AML-193 (cell line): ENCODE measurements around the gene NPVF.

Source experiments
- DNase-seq, 2 experiments: peaks; one replicate each; lab custom pipeline; 2025; lab: John Stamatoyannopoulos, UW

Gene NPVF

DNA sequence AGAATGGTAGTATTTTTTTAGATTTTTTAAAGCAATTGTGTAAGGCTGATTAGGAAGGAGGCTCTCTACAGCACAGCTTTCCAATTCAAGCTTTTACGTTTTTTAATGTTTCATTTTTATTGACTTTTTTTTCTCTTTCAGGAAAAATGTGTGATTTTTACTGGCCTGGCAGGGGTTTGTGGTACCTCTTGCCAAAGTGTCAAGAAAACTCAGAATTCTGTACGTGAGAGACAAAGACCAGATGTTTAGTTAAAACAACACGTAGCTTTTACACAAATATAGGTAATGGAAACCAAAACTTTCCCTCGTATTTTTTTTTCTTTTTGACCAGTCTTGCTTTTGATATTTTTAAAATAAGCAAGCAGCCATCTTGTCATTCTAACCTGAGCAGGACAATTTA is 6.0 kb upstream of the NPVF start:
- no peak for DNase-seq

DNA sequence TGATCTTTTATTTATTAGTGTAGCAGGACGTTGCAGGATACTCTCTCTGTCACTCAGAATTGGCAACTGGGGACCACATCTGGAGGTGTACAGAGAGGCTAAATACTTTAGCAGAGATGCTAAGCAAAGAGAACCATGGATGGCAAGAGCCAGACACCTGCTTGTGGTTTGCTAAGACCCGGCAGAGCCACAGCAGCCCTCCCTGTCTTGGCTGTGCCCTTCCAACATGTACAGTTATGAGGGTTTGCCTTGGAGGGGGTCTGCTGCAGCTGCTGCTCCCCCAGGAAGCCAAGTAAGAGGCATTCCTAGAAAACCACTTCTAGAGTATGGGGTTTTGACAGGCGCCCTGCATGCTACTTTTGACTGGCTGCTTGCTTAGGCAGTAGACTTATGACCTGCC is 5.1 kb downstream of the NPVF start:
- no peak for DNase-seq

DNA sequence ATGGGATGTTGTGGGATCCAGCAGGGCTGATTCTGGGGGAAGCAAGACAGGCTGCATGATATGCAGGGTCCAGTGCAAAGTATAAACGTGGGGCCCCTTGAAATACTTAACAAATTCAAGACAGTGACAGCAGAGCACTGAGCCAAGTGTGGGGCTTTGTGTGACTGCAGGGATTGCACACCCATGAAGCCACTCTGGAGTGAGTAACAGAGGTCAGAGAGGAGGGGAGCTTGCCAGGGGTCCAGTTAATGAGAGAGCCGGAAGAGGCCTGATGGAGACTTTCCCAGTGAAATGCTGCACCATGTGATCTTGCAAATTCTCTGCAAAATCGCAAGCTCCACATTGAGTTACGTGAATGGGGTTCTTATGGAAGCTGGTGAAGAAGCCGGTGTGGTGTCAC is 5.6 kb downstream of the NPVF start:
- no peak for DNase-seq

DNA sequence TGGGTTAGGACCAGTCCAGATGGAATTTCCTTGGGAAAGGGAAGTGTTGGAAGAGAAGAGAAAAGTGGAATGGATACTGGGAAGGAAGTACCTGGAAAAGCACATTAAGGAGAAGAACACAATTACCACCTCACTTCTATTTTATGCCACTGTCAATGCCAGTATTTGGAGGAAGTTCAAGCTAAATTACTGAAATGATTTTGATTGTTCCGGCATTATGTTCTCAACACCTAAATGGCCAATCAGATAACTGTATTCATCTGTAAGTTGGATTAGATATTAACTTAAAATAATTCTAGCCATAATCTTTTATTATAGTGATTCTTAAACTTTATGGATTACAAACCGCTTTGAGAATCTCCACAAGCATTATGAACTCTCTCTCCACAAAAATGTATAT is 7.3 kb downstream of the NPVF start:
- no peak for DNase-seq

DNA sequence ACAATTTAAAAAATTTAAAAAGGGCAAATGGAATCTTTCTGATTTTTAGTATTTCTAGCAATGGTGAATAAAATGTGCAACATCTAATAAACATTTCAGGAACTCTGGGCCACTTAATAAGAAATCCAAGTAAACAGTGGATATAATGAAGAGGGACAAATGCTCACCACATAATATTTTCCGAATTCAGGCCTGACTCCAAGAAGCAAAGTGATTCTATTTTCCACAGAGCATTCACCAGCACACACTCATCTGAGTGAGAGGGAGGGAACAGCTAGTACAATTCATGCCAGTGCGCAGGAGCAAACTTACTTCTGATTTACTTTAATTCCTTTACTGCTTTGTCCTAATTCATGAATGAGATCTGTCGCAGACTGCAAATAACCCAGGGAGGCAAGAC is 10.1 kb downstream of the NPVF start:
- DNase-seq: no peak

DNA sequence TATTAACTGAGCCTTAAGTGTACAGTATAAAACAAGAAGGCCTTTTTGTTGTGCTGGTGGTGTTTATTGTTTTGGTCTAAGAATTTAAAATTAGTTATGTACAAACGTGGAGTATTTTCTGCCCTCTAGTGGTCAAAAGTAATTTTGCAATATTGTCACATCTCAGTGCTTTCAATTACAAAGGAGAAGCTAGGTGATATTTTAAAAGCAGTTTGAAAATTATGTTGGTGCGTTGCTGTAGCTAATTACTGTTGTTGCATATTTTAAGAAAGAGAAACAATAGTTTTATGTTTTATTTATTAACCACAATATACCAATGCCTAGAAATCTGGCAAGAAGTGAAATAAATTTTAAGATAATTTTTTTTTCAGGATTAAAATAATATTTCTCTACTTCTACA is 11.4 kb downstream of the NPVF start:
- DNase-seq: peak; percentile 41 to 52

DNA sequence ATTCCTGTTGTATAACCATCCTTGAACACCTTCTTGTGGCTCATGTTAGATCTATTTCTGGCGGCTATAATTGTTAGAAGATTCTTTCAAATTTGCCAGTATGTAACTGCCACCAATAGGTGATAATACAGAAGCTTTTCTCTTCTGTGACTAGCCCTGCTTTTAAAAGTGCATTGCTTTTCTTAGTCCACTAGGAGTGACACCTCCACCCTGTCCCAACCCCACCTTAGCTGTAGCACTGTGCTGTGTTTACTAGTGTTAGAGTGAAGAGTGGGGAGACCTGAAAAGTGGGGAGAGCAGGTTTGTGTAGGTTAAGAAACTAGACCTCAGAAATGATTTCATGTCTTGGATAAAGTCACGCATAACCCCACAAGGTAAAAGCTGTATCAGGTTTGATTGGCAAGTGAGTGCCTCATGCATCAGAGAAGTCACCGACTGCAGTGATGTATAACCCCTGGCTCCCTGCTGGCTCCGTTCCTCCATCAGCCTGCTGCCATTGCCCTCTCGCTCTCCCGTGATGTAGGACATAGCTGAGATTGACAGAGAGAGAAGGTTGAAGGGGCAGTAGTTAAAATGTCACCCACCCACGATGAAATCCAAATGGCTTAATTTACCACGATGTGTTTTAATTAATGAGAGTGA is 12.5 kb downstream of the NPVF start:
- peak in 1 of 2 experiments; percentile 1 for DNase-seq

DNA sequence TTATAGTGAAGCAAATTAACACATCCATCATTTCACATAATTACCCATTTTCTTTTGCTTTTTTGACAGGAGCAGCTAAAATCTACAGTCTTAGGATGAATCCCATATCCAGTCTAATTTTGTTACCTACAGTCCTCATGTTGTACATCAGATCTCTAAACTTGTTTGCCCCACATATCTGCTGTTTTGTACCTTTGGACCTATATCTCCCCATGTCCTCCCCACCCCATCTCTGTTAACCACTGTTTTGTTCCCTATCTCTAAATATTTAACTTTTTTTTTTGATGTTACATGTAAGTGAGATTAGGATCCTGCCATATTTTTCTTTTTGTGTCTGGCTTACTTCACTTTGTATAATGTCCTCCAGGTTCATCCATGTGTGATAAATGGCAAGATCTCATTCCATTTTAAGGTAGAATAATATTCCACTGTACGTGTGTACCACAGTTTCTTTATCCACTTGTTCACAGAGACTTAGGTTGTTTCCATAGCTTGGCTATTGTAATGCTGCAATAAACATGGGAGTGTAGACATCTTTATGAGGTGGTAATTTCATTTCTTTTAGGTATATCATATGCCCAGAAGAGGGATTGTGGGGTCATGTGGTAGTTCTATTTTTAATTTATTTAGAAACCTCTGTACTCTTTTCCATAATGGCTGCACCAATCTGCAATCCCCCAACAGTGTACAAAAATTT is 19.6 kb downstream of the NPVF start:
- DNase-seq: no peak

DNA sequence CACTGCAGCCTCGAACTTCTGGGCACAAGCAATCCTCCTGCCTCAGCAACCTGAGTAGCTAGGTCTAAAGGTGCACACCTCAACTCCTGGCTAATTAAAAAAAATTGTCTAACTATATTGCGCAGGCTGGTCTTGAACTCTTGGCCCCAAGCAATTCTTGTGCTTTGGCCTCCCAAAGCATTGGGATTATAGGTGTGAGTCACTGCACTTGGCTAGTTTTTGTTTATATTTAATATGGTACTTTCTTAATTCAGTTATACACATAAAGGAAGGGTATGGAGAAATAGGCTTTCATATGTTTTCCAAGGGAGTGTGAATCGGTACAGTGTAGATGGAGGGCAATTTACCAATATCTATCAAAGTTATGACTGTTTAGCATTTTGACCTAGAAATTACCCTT is 20.4 kb downstream of the NPVF start:
- no peak for DNase-seq

DNA sequence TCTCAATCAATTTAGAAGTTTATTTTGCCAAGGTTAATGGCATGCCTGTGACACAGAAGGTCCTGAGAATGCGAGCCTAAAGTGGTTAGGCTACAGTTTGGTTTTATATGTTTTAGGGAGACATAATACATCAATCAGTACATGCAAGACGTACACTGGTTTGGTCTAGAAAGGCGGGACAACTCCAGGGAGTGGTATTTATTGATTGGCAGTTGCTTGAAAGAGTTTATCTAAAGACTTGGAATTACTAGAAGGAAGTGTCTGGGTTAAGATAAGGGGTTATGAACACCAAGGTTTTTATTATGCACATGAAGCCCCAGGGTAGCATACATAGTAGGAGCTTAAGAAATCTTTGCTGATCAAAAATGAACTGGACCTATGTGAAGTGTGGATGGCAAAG is 21.5 kb downstream of the NPVF start:
- DNase-seq: no peak

DNA sequence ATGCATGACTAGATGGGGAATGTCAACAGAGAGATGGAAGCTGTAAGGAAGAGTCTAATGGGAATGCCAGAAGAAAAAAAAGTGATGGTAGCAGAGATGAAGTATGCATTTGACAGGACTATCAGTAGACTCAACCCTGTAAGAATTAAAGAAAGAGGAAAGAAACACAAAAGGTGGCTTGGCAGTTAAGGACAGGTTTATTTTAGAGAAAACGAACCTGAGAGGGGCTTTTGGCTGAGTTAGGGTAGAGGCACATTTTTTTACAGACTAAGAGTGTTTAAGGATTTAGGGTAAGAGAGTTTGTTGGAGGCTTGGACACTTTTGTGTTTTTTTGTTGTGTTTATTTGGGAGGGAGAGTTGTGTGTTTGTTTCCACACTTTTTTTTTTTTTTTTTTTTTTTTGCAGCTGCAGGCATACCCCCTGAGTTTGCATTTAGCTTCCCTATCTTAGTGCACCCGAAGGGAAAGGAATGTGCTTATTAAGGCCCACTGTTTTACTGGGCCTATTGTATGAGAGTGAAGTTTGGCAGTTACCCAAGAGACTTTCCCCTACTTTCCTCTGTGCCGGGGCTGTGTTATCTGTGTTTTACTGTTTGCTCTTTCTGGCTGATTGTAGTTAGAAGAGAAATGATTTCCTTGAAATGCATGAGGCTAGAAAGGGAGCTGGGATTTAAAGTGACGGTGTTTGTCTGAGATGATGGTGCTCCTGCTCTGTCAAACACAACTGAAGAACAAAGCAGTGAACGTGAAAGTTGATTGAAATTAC is 32.0 kb downstream of the NPVF start:
- DNase-seq: no peak

DNA sequence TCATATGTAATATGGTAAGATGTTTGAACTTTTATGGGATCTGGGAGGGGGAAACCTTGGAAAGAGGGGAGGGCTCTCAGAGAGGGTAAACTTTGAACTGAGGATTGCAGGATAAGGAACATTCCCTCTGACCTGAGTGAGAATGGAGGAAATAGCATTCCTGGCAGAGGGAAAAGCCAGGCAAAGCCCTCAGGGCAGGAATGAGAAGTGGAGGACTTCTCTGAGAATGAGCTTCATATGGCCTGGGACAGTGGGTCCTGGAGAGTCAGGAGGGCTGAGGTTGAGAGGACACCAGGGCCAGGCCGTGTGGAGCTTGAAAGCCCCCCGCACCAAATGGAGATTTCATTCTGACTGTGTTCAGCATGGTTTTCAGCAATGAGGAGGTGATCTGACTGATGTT is 34.2 kb downstream of the NPVF start:
- DNase-seq: no peak

DNA sequence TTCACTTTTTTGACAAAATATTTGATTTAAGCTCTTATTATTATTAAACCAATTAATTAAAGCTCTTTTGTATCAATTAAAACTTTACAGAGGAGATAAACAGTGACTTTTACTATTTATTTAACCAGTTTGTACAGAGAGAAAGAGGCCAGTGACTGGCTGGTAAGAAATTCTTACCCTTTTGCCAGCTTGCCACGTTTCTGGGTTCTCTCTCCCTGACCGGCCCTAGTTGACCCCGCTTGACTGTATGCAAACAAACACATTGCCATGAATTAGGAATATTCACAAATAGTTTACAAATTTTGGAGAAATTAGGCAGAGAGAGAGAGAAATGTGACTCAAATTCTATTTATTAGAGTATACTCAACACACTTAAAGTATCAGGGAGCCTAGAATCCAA is 36.2 kb downstream of the NPVF start:
- DNase-seq: no peak

DNA sequence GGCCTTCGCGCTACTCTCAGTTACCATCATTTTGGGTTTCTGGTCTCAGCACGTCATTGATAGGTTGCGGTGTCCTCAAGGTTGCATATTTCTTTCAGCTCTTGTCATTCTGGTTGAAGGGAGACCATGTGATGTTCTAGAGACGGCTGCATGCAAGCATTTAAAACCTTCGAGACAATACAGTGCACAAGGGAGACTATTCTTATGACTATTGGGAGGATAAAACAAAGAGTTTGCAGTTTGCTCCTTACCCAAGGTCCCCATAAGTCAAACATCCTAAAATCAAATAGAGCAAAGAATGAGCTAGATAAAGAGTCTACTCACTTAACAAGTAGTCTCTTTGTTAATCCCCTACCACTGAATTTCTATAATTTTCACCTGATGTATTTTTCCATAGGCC is 39.1 kb downstream of the NPVF start:
- DNase-seq: no peak

DNA sequence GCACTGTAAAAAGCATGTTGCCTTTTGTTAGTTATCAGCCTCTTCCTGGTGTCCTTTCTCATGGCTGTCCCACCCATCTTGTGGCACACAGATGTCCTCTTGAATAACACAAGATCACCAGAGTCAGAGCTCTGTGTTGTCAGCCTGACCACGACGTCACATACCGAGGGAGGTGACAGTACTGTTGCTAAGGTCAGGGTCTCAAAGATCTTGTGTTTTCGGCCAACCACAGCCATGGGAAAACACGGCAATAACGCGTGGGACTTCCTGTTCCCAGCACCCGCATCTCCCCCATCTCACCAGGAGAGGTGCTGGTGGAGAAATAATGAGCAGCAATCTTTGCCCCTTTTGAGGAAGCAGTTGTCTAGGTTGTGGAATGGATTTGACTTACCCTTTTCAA is 40.4 kb downstream of the NPVF start:
- no peak for DNase-seq

DNA sequence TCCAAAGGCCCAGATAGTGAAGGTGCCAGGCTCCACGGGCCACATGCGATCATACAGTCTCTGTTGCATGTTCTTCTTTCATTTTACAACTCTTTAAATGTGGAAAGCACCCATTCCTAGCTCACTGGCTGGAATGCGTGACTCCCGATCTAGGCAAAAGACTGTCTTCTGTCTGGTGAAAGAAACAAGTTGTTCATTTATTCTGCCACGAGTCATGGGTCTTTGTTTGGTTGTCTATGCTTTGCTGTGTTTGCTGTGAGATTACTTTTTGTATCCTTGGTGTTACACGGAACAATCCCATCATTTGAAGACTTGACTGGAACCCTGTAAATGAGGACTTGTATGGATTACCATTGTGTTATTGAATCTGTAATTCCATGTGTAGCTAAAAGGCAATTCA is 41.9 kb downstream of the NPVF start:
- no peak for DNase-seq

DNA sequence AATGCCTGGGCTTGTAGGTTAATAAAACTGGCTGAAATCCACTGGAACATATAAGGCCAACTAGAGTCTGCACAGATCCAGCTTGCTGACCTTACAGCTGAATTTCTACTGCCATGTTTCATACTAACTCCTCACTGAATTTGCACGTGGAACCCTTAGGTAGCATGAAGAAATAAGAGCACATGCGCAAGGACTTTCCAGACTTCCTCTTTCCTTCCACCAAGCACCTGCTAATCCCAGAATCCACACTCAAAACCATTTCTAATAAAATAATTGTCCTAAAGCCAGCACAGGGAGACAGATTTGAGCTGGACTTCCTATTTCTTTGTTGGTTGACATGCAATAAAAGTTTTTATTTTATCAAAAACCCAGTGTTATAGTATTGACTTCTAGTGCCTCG is 46.8 kb downstream of the NPVF start:
- DNase-seq: no peak

DNA sequence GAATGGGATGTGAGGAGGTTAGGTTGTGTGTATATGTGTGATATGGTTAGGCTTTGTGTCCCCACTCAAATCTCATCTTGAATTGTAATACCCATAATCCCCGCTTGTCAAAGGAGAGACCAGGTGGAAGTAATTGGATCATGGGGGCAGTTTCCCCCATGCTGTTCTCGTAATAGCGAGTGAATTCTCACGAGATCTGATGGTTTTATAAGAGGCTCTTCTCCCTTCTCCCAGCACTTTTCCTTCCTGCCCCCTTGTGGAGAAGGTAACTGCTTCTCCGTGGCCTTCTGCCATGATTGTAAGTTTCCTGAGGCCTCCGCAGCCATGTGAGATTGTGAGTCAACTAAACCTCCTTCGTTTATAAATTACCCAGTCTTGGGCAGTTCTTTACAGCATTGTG is 47.3 kb downstream of the NPVF start:
- no peak for DNase-seq

DNA sequence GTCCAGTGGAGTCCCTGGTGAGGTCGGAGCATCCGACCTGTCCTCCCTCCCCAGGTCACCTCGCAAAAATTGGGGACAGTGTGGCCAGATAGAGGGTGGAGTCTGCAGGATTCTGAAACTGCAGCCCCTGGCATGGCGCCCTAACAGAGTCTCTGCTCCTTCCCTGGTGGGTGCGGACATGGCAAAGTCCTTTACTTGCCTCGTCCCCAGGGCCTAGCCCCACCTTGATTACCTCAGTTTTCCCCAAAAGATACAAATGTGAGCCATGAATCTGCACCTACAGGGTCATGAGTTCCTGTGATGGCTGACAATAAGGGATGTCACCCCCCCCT is 47.7 kb downstream of the NPVF start:
- DNase-seq: no peak

DNA sequence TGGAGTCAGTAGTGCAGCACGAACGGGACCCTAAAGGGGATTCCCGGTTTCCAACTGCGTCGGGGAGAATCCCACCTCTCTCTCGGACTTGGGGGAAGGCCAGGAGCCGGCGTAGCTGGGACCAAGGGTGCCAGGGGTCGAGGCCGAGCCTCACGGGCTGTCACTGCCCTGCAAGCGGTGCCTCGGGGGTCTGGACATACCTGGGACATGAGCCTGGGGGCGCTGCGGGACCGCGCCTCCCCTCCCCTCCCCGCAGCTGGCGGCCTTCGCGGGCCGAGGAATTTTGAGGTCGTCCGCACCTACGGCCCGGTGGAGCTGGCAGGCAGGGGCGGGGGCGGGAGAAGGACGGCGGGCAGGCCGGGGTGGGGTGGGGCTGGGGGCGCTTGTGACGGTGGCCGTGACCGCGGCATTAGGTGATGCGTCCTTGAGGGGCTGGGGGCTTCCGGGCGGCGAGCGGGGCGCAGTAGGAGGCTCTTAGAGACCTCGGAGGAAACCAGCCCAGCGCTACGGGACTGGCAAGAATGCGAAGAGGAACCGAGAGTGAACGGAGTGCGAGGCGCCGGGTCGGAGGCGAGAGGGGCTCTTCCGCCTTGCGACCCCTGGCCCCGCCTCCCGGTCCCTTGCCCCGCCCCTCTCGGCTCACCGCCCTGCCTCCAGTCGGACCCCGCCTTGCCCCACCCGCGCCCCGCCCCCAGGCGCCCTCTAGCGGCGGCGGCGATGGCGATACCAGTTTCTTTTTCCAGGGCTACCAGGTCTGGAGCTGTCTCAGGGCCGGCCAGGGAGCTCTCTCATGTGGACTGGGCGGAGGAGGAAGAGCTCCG is 48.3 kb downstream of the NPVF start:
- peak; percentile 66 to 69 for DNase-seq

DNA sequence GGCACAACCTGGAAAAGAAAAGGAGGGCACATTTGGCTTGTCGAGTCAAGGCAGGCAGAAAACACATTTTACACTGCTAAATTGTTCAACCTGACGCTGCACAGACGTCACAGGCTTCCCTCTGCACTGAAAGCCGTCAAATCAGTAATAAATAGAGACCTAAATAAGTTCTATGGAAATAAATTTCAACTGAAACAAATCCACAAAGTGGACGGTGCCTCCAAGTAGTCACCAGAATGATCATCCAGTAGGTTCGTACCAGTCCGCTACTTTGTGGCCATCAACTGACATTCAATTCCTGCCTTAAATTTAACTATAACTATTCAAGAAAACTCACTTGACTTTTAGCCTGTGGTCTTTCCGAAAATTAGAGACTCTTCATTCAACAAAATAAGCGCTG is 49.0 kb downstream of the NPVF start:
- DNase-seq: no peak
